GM12865 (cell line): ENCODE measurements around the gene HSPA2.

Source experiments
- DNase-seq: peaks from one replicate; pipeline ENCODE4 v3.0.0; 2010; ENCODE audit warnings: low read depth
- H3K4me3 ChIP-seq: 2 replicates; pipeline ENCODE4 v1.5.1; 2011; ENCODE audit warnings: mild to moderate bottlenecking, low read depth, low read length, control low read depth
- CTCF ChIP-seq: IDR thresholded peaks from 2 replicates; pipeline ENCODE4 v1.5.1; 2011; ENCODE audit warnings: low read length, control low read depth, low read depth, inconsistent platforms; ENCODE audit not compliant: insufficient read depth; ENCODE audit errors: missing control alignments

HSPA2 gene

GRCh38 chr14:64506721-64507120 lies 33.8 kb upstream of the HSPA2 start:
- peak overlapping the region; percentile 81 for H3K4me3 ChIP-seq
- TF ChIP-seq CTCF = no peak
- DNase-seq = peak; percentile 45

GRCh38 chr14:64507376-64508156 lies 33.0 kb upstream of the HSPA2 start:
- TF ChIP-seq CTCF = no peak
- H3K4me3 ChIP-seq = peak overlapping the region; percentile 81

GRCh38 chr14:64508215-64508776 lies 32.2 kb upstream of the HSPA2 start:
- TF ChIP-seq CTCF = no peak
- peak overlapping the region; percentile 81 for H3K4me3 ChIP-seq
- DNase-seq = peak; percentile 83

More at GRCh38 chr14:64507376-64508156, 33.0 kb upstream of the HSPA2 start:
- DNase-seq = peak; percentile 25

- DNase-seq = peak; percentile 33
- peak overlapping the region; percentile 81 for H3K4me3 ChIP-seq
- no peak for TF ChIP-seq CTCF
Measured at GRCh38 chr14:64509036-64509435, 31.5 kb upstream of the HSPA2 start.

GRCh38 chr14:64510825-64511671 lies 29.5 kb upstream of the HSPA2 start:
- DNase-seq = peak; percentile 80
- H3K4me3 ChIP-seq = peak overlapping the region; percentile 25
- TF ChIP-seq CTCF = peak; percentile 89

GRCh38 chr14:64513271-64513670 lies 27.3 kb upstream of the HSPA2 start:
- DNase-seq = no peak
- no peak overlapping the region for H3K4me3 ChIP-seq
- no peak for TF ChIP-seq CTCF
